ENCODE measurements around the gene CNGB1. TPM values are rescaled to one million over a fixed set of nuclear protein-coding genes. Genes with fewer than 3 reads are reported as not detected.

The CNGB1 gene
- total and polyA plus RNA-seq, 2 of the 13 experiments (the other 11 are each of a cell fraction or from before 2014, with no cell fraction given), result 0.02 to 0.15 TPM

- no peak for TF ChIP-seq MBD4 (IDR thresholded peaks at IDR 0.05; ENCODE audit: borderline replicate concordance, low read length)
- TF ChIP-seq PAF1 (CRISPR knock-in tag; IDR thresholded peaks at IDR 0.05), result no peak
These were observed 11.8 kb downstream of the CNGB1 start (continued) for GRCh38 chr16:57959121-57959520.

GRCh38 chr16:57958544-57958943, 12.4 kb downstream of the CNGB1 start:
- Histone ChIP-seq H3K27ac (ENCODE audit: extremely low read length, insufficient read depth, low read length) (no peak overlapping the region), H3K4me2 (ENCODE audit: low read depth, low read length) (no peak overlapping the region), H3K27me3 (ENCODE audit: control insufficient read depth in 1 of 2, insufficient read depth in 2 of 2, low read length in 2 of 2) (peaks cover 8 to 72% of the 10 kb centered on the region in 2 experiments; a peak in 4 of 5 replicates), H4K20me1 (ENCODE audit: insufficient read depth, low read length) (no peaks in the 10 kb centered on the region), H3K9me3 (ENCODE audit: low read length) (no peaks in the 10 kb centered on the region), H3K36me3 (replicated peaks in 1 of 2; ENCODE audit: control insufficient read depth in 1 of 2, insufficient read depth in 2 of 2, low read length in 2 of 2) (no peaks in the 10 kb centered on the region), H3K79me2 (ENCODE audit: insufficient read depth, low read length) (no peaks in the 10 kb centered on the region), H2AFZ (ENCODE audit: low read length) (no peak overlapping the region), H3K4me1 (ENCODE audit: insufficient read depth, low read length) (peaks cover 30% of the 10 kb centered on the region), H3K9ac (ENCODE audit: insufficient read depth, low read depth, low read length) (no peak overlapping the region), H3K4me3 (replicated peaks in 1 of 3; ENCODE audit: insufficient read depth in 1 of 3, low read depth in 2 of 3, low read length in 3 of 3) (no peak overlapping the region)
- DNase-seq (ENCODE audit: low spot score), result no peak
- WGBS (ENCODE audit: low lambda C conversion rate), result 3% methylated on average over 6 of the region's 6 CpGs
- ChIA-PET CTCF (ENCODE audit: low intra/inter-chr PET ratio, low total read pairs) (no interaction called here), POLR2A (no interaction called here)
- BruUV-seq (replicated peaks), result no TSS peak
- no peak for ATAC-seq
- in situ Hi-C loops (cut with HindIII; ENCODE audit: extremely low pct_ligation_motif_present, low pct_unique_long_range_greater_than_20kb), result no loop called here
- intact Hi-C loops (cut with micrococcal nuclease; ENCODE audit: unreplicated experiment), result no loop called here
- FAIRE-seq, result no peak
- TF ChIP-seq MEIS2 (CRISPR knock-in tag; IDR thresholded peaks at IDR 0.05), result no peak
- TF ChIP-seq, protein P1, sequence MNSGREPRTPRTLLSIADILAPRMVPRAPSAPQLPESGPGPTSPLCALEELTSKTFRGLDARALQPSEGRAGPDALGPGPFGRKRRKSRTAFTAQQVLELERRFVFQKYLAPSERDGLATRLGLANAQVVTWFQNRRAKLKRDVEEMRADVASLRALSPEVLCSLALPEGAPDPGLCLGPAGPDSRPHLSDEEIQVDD (CRISPR knock-in tag; IDR thresholded peaks at IDR 0.05; ENCODE audit: borderline replicate concordance), result no peak
- TF ChIP-seq, protein P2, sequence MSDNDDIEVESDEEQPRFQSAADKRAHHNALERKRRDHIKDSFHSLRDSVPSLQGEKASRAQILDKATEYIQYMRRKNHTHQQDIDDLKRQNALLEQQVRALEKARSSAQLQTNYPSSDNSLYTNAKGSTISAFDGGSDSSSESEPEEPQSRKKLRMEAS (IDR thresholded peaks at IDR 0.05), result no peak
- TF ChIP-seq GLMP (CRISPR knock-in tag; IDR thresholded peaks at IDR 0.05; ENCODE audit: borderline replicate concordance), result no peak
- no peak for TF ChIP-seq KAT2B (IDR thresholded peaks at IDR 0.05; ENCODE audit: borderline replicate concordance, low read depth, low read length)
- TF ChIP-seq ZNF451 (CRISPR knock-in tag; IDR thresholded peaks at IDR 0.05), result no peak
- TF ChIP-seq KMT2A (CRISPR knock-in tag; IDR thresholded peaks at IDR 0.05), result no peak
- no peak for TF ChIP-seq FUBP1 (CRISPR knock-in tag; IDR thresholded peaks at IDR 0.05; ENCODE audit: borderline replicate concordance)
- no peak for TF ChIP-seq ZNF501 (CRISPR knock-in tag; IDR thresholded peaks at IDR 0.05)
- TF ChIP-seq ARHGAP35 (CRISPR knock-in tag; IDR thresholded peaks at IDR 0.05; ENCODE audit: borderline replicate concordance), result no peak
- TF ChIP-seq MIER2 (CRISPR knock-in tag; IDR thresholded peaks at IDR 0.05), result no peak
- TF ChIP-seq ZNF441 (CRISPR knock-in tag; IDR thresholded peaks at IDR 0.05; ENCODE audit: borderline replicate concordance), result no peak
- TF ChIP-seq ZNF24 (IDR thresholded peaks at IDR 0.05), result no peak
- TF ChIP-seq MYC (CRISPR knock-in tag; IDR thresholded peaks at IDR 0.05; ENCODE audit: borderline replicate concordance), result no peak
- no peak for TF ChIP-seq ISX (CRISPR knock-in tag; conservative IDR thresholded peaks at IDR 0.05)
- TF ChIP-seq PITX1 (CRISPR knock-in tag; IDR thresholded peaks at IDR 0.05), result no peak
- TF ChIP-seq NFYB (CRISPR knock-in tag; IDR thresholded peaks at IDR 0.05), result no peak

Data from HepG2 (cell line).